Measurements from ENCODE around the gene RDH5. TPM values are rescaled to one million over a fixed set of nuclear protein-coding genes. Genes with fewer than 3 reads are reported as not detected.

The RDH5 gene
- total RNA-seq, 1 donor from 2014 or later, result 14.1 TPM

DNA sequence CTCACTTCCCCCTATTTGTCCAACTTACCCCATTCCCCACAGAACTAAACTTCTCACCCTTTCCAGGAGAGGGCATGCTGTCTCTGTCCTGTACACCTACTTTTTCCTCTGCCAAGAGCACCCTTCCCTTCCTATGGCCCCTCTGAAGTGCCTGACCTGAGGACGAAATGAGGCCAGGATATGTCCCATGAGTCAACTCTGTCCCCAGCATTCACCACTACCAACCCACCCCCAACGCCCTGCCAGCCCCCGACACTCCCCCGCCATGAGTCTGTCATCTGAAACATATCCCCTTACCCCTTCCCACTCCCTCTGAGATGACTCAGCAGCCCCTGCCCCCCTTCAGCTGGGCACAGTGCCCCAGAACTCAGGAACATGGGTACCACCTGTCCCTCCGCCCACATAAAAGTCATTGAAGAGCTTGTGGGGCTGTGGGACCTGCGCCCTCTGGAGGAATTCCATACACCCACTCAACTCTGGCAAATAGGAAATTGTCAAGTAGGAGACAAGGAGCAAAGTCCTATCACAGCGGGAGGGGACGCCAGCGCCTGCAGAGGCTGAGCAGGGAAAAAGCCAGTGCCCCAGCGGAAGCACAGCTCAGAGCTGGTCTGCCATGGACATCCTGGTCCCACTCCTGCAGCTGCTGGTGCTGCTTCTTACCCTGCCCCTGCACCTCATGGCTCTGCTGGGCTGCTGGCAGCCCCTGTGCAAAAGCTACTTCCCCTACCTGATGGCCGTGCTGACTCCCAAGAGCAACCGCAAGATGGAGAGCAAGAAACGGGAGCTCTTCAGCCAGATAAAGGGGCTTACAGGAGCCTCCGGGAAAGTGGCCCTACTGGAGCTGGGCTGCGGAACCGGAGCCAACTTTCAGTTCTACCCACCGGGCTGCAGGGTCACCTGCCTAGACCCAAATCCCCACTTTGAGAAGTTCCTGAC, 38.8 kb upstream of the RDH5 start:
- Mint-ChIP-seq H3K27ac (peak overlapping the region; percentile 67), H3K36me3 (no peaks in the 10 kb centered on the region), H3K9me3 (no peaks in the 10 kb centered on the region), H3K4me1 (ENCODE audit: unreplicated experiment) (peaks cover 9% of the 10 kb centered on the region), H3K4me3 (peak overlapping the region; percentile 82), H3K27me3 (peaks cover 50% of the 10 kb centered on the region)
- TF ChIP-seq, protein P1, sequence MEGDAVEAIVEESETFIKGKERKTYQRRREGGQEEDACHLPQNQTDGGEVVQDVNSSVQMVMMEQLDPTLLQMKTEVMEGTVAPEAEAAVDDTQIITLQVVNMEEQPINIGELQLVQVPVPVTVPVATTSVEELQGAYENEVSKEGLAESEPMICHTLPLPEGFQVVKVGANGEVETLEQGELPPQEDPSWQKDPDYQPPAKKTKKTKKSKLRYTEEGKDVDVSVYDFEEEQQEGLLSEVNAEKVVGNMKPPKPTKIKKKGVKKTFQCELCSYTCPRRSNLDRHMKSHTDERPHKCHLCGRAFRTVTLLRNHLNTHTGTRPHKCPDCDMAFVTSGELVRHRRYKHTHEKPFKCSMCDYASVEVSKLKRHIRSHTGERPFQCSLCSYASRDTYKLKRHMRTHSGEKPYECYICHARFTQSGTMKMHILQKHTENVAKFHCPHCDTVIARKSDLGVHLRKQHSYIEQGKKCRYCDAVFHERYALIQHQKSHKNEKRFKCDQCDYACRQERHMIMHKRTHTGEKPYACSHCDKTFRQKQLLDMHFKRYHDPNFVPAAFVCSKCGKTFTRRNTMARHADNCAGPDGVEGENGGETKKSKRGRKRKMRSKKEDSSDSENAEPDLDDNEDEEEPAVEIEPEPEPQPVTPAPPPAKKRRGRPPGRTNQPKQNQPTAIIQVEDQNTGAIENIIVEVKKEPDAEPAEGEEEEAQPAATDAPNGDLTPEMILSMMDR (conservative IDR thresholded peaks at IDR 0.05), result peak; percentile 45
- DNase-seq (ENCODE audit: extremely low spot score, unreplicated experiment), result no peak

DNA sequence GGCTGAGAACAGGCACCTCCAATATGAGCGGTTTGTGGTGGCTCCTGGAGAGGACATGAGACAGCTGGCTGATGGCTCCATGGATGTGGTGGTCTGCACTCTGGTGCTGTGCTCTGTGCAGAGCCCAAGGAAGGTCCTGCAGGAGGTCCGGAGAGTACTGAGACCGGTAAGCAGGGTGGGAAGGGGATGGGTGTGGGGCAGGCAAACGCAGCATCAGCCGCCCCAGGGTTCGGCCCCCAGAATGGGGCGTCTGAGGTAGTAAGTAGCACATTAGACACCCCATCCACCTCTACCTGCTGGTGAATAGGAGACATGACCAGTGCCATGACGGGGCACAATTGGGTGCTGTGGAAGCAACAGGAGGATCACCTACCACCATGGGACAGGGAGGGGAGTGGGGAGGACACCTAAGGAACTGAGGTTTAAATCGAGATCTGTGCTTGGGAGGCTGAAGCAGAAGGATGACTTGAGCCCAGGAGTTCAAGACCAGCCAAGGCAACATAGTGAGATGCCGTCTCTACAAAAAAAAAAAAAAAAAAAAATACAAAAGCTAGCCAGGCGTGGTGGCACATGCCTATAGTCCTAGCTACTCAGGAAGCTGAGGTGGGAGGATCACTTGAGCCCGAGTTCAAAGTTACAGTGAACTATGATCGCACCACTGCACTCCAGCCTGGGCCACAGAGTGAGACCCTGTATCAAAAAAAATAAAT, 38.0 kb upstream of the RDH5 start:
- Mint-ChIP-seq H3K27ac (no peak overlapping the region), H3K36me3 (no peaks in the 10 kb centered on the region), H3K4me1 (ENCODE audit: unreplicated experiment) (peaks cover 9% of the 10 kb centered on the region), H3K9me3 (no peaks in the 10 kb centered on the region), H3K27me3 (peaks cover 50% of the 10 kb centered on the region), H3K4me3 (peak overlapping the region; percentile 82)
- DNase-seq (ENCODE audit: extremely low spot score, unreplicated experiment), result no peak
- TF ChIP-seq, protein P1 (conservative IDR thresholded peaks at IDR 0.05), result no peak

DNA sequence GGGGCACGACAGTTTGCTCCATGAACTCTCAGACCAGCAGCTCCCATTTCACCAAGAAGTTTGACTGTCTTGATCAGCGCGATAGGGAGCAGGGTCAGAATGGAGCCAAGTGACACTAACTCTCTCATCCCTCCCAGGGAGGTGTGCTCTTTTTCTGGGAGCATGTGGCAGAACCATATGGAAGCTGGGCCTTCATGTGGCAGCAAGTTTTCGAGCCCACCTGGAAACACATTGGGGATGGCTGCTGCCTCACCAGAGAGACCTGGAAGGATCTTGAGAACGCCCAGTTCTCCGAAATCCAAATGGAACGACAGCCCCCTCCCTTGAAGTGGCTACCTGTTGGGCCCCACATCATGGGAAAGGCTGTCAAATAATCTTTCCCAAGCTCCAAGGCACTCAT, 36.5 kb upstream of the RDH5 start:
- TF ChIP-seq, protein P1 (conservative IDR thresholded peaks at IDR 0.05), result no peak
- H3K4me3 Mint-ChIP-seq, result no peak overlapping the region
- no peak for DNase-seq (ENCODE audit: extremely low spot score, unreplicated experiment)
- H3K27ac Mint-ChIP-seq, result no peak overlapping the region
- H3K27me3 Mint-ChIP-seq, result peaks cover 50% of the 10 kb centered on the region
- H3K4me1 Mint-ChIP-seq (ENCODE audit: unreplicated experiment), result peaks cover 9% of the 10 kb centered on the region
- H3K9me3 Mint-ChIP-seq, result no peaks in the 10 kb centered on the region
- no peaks in the 10 kb centered on the region for H3K36me3 Mint-ChIP-seq

DNA sequence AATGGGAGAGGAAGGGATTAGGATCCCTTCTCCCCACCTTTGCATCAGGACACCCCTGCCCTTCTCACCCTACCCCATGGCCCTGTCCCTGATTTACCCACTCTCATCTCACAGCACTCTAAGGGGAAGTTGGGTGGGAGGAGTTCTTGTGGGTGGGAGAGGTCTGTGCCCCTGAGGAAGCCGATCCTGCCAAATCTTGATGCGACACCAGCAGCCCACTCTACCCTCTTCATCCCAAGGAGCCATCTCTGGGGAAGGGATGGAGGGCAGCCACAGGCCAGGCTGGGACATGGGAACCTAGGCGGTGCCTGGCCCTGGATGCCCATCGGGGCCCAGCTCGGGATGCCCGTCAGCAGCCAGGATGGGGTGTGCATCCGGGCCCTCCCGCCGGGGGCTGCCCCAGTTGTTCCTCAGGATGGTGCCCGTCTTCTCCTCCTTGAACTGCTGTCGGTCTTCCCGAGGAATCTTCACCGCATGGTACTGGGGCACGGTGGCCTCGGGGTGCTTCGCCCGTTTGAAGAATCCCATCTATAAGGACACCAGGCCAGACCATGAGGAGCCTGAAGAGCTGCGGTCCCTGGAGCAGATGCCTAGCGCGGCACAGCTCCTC, 35.3 kb upstream of the RDH5 start:
- Mint-ChIP-seq H3K9me3 (no peaks in the 10 kb centered on the region), H3K27ac (no peak overlapping the region), H3K4me3 (no peak overlapping the region), H3K27me3 (peaks cover 45% of the 10 kb centered on the region), H3K36me3 (no peaks in the 10 kb centered on the region), H3K4me1 (ENCODE audit: unreplicated experiment) (peaks cover 9% of the 10 kb centered on the region)
- no peak for DNase-seq (ENCODE audit: extremely low spot score, unreplicated experiment)
- TF ChIP-seq, protein P1 (conservative IDR thresholded peaks at IDR 0.05), result no peak

DNA sequence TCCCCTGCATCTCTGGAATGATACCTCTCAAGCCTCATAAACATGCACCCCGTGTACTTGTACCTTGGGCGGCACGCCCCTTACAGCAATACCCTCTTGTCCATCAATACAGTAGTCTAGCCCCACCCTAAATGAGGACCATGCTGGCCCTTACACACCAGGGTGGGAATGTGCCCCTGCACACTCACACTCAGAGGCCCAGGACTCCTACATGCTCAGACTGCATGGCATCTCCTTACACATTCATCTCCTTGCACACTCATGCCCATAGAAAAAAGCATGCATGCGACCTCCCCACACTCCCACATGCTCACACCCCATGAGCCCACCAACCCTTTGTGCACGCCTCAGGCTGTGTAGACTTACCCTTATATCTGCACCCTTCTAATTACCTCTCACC, 34.5 kb upstream of the RDH5 start:
- TF ChIP-seq, protein P1 (conservative IDR thresholded peaks at IDR 0.05), result no peak
- no peak overlapping the region for H3K4me3 Mint-ChIP-seq
- no peak overlapping the region for H3K27ac Mint-ChIP-seq
- no peaks in the 10 kb centered on the region for H3K9me3 Mint-ChIP-seq
- H3K4me1 Mint-ChIP-seq (ENCODE audit: unreplicated experiment), result peaks cover 9% of the 10 kb centered on the region
- no peaks in the 10 kb centered on the region for H3K36me3 Mint-ChIP-seq
- DNase-seq (ENCODE audit: extremely low spot score, unreplicated experiment), result no peak
- H3K27me3 Mint-ChIP-seq, result peaks cover 37% of the 10 kb centered on the region

Data from type B pancreatic cell (in vitro differentiated cells).